Upper lobe of left lung (tissue), 4 donors: ENCODE measurements around the gene EIPR1.

Experiments
- POLR2A ChIP-seq, 4 donors: fragments of 450-650 bp; IDR thresholded peaks; one replicate each; pipeline ENCODE4 v1.5.1; 2016 to 2017; ENCODE audit warnings: antibody characterized with exemption in 4 of 4, mild to moderate bottlenecking in 2 of 4
- TF ChIP-seq, protein P1 (sequence below), 6 experiments: fragments of 450-650 bp in 4 of 6; fragments of 200-600 bp in 2 of 6; sonication (generic) in 2 of 6; IDR thresholded peaks; one replicate each; pipeline ENCODE4 v1.5.1; 2016 to 2019; ENCODE audit warnings: antibody characterized with exemption in 6 of 6

DNA sequence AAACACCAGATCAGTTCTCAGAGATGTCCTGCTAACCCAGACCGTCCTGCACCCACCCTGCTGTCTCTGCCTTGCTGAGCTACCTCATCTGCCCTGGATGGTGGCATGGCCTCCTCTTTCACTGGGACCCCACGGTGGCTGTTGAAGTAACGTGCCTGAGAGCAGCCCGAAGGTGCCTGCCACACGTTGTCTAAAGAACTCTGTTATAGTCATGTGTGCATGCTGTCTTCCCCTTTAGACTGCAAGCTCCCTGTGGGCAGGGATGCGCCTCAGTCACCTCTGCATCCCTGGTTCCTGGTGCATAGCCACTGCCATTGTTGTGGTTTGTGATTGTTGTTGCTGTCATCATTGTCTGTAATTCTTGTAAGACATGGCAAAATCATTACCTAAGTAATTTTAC lies 235.9 kb downstream of the EIPR1 start:
- TF ChIP-seq POLR2A (IDR thresholded peaks at IDR 0.05), result no peak
- TF ChIP-seq, protein P1, sequence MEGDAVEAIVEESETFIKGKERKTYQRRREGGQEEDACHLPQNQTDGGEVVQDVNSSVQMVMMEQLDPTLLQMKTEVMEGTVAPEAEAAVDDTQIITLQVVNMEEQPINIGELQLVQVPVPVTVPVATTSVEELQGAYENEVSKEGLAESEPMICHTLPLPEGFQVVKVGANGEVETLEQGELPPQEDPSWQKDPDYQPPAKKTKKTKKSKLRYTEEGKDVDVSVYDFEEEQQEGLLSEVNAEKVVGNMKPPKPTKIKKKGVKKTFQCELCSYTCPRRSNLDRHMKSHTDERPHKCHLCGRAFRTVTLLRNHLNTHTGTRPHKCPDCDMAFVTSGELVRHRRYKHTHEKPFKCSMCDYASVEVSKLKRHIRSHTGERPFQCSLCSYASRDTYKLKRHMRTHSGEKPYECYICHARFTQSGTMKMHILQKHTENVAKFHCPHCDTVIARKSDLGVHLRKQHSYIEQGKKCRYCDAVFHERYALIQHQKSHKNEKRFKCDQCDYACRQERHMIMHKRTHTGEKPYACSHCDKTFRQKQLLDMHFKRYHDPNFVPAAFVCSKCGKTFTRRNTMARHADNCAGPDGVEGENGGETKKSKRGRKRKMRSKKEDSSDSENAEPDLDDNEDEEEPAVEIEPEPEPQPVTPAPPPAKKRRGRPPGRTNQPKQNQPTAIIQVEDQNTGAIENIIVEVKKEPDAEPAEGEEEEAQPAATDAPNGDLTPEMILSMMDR (IDR thresholded peaks at IDR 0.05), result no peak
